Measurements from ENCODE around the gene TUBA1C.
A peak's percentile ranks its signal among the peaks of the same experiment; 100 is the strongest.
"Not testable (repeated sequence)": the region's sequence is repeated elsewhere in the genome, so short reads cannot be mapped to it uniquely, and the experiment has no call there.

The TUBA1C gene
- 51.6 reads per million, percentile 69 among the genes with 10 or more reads in this experiment for total RNA-seq

GRCh38 chr12:49264873-49265792 is at the start of gene TUBA1C:
TSS of gene TUBA1C (plus strand) at chr12:49265082. CDS start at chr12:49265182, 100 bp downstream.
- DNase-seq: peak; percentile 72

GRCh38 chr12:49219417-49220026 is 45.4 kb upstream of the TUBA1C start:
- no peak for DNase-seq

GRCh38 chr12:49220972-49221371 is 43.9 kb upstream of the TUBA1C start:
- no peak for DNase-seq

GRCh38 chr12:49223122-49223521 is 41.8 kb upstream of the TUBA1C start:
- DNase-seq: no peak

DNA sequence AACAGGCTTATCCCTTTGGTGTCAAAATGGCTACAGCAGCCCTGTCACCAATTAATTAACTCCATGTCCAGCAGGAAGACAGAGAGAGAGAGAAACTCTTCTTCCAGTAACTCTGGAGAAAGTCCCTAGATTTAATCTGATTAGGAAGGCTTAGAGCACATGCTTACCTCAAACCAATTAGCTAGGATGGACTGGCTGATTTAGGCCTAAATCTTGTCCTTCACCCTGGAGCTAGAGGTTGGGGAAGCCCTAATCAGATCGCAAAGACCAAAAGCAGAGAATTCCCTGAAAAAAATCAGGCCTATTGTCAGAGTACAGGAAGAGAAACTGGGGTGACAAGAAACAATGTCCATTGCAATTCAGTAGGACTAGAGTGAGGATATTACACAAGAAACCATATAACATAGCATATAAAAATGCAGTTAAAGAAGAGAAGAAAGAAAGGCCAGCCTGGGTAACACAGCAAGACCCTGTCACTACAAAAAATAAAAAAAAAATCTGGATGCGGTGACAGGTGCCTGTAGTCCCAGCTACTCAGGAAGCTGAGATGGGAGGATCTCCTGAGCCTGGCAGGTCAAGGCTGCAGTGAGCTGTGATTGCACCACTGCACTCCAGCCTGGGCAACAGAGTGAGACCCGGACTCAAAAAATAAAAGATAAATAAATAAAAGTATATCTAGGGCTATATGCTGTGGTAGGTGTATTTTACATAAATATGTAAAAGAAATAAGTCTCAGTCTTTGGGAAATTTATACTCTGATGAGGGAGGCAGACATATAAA is 41.1 kb upstream of the TUBA1C start:
- no peak for DNase-seq

GRCh38 chr12:49225576-49226166 is 39.2 kb upstream of the TUBA1C start:
- no peak for DNase-seq

DNA sequence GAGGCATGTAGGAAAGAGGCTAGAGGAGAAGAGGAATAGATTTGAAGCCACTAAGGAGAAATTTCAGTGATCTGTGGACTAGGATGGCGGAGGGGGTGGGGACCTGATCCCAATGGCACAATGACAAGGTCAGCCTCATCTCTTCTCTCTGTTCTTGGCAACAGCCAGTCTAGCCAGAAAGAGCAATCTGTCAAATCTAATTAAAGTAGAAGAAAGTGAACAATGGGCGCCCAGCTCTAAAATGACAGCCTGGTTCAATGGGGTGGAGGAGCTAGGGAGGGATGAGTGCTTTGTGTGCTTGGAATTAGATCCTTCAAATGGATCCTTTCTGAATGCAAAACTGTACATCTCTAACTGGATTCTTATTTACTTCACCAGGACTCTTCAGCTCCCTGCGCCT is 37.2 kb upstream of the TUBA1C start:
- DNase-seq: no peak

DNA sequence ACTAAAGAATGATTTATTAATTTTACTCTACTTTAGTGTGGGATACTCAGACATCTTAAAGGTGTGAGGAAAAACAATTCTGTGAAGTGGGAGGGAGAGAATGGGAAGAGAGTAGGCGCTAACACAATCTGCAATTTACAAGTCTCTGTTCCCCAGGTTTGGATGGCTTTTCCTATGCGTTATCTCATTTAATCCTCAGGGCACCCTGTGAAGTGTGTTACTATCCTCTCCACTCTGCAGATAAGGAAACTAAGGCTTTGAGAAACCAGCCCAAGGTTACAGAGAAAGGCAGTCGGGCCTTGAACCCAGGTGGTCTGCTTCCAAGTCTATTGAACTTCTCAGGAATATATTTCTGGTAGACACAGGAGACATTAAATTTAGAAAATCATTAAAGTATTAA is 36.2 kb upstream of the TUBA1C start:
- DNase-seq: no peak

DNA sequence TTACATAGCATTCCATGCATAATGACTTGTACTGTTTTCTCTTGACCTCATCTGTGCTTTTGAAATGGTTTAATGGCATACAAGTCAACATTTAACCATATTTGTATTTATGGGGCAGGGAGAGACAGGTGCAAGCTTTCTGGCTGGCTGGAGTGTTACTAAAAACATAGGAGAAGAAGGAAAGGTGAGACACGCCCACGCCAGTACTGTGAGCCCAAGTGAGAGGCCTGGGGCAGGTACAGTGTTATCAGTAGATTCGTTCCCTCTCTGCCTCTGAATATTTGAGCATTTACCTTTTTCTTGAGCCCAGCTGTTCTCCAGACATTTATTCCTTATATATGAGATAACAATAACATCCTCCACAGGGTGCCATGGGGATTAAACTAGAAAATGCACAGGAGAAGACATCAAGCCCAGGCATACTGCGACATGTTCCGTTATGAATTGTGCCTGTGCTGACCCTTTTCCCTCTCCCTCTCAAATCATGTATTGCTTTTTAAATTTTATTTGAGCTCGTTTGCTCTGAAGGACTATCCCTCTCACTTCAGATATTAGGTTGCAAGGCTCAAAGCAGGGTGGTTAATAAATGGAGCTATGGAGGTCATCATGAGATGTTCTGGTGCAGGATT is 34.6 kb upstream of the TUBA1C start:
- no peak for DNase-seq

DNA sequence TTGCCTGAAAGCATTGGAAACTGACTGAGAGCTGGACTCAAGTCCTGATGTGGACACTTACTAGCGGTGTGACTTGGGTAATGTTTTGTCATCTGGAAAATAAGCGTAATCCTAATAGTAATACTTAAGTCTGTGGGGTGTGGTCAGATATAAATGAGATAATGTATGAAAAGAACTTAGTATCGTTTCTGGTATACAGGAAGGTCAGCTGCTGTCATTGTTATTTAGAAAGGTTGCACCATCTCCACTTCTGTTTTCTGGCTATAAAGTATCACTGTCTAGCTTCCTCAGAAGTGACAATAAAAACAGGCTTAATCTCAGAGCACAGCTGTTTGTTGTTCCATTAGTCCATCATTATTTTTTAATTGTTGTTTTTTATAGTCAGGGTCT is 34.1 kb upstream of the TUBA1C start:
- no peak for DNase-seq

- DNase-seq: no peak
These were observed 32.8 kb upstream of the TUBA1C start for GRCh38 chr12:49231878-49232655.

GRCh38 chr12:49232940-49233841 is 31.7 kb upstream of the TUBA1C start:
- no peak for DNase-seq

- no peak for DNase-seq
These were observed 30.9 kb upstream of the TUBA1C start for GRCh38 chr12:49233842-49234526.

DNA sequence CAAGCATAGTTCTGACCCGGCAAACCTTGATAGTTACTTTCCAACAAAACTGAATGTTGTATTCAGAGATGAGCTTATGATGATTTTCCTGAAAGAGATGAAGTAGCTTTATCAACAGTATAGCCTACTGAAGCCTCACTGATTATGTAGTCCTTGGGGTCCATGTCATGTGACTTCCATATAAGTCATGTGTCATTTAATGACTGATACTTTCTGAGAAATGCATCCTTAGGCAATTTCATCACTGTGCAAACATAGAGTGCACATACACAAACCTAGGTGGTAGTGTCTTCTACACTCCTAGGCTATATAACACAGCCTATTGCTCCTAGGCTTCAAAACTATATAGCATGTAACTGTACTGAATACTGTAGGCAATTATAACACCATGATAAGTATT is 28.5 kb upstream of the TUBA1C start:
- no peak for DNase-seq

- DNase-seq: no peak
These were observed 21.3 kb upstream of the TUBA1C start for GRCh38 chr12:49243631-49244030.

DNA sequence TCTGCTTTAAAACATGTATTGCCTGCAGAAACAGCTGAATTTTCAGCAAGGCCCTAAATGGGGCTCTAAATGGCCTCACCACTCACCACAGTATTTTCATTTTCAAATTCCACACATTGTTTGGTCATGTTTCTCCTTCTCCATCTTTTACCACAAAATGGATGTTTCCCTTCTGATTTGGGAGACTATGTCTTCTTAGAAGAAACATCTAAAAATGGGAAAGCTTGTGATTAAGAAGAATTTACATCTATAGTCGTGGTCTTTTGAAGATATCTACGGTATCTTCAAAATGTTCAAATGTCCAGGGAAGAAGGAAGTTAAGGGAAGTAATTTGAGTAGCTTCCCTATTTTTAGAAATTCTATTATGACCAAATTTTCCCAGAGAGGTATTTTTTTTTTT is 20.7 kb upstream of the TUBA1C start:
- DNase-seq: no peak

- no peak for DNase-seq
These were observed 13.5 kb upstream of the TUBA1C start for GRCh38 chr12:49251357-49251756.

DNA sequence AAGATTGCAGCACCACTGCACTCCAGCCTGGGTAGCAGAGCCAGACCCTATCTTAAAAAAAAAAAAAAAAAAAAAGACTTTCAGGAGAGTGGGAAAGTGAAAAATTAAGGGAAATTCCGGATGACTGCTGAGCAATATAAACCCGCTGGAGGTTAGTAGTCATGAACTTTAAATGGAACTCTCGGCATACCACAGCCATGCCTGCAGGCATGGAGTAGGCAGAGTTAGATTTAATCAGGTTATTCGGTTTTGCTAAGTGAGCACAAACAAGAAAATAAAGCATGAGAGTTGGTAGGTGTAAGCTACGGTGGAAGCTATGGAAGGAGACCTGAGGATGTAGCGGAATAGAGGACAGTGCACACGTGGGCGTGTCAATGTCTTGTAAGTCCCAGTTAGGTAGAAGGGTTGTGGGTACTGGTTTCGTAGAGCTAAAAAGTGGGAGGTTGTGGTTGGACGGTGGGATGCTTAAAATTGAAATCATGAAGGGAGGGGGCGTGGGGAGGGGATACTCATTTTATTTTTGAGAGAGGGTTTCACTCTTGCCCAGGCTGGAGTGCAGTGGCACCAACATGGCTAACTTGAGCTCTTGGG is 11.8 kb upstream of the TUBA1C start:
- DNase-seq: no peak

- DNase-seq: not testable (repeated sequence)
These were observed 9.4 kb upstream of the TUBA1C start for GRCh38 chr12:49255456-49255855.
